Neuronal stem cell (in vitro differentiated cells): ENCODE data around the gene HERC4.

ENCODE experiments used
- DNase-seq: peaks from one replicate; pipeline ENCODE4 v3.0.0-alpha.2; 2013; ENCODE audit warnings: low spot score
- H2AFZ ChIP-seq: one replicate; pipeline ENCODE4 v1.6.1; 2013; ENCODE audit warnings: mild to moderate bottlenecking, low read length, inconsistent platforms
- H2AK5ac ChIP-seq: 2 replicates; pipeline ENCODE4 v1.6.1; 2013; ENCODE audit warnings: low read depth, mild to moderate bottlenecking, inconsistent platforms, low read length, moderate library complexity, mixed read lengths
- H2BK120ac ChIP-seq: 2 replicates; pipeline ENCODE4 v1.6.1; 2013; ENCODE audit warnings: low read depth, mild to moderate bottlenecking, inconsistent platforms, low read length, moderate library complexity, mixed read lengths
- H2BK12ac ChIP-seq: one replicate; pipeline ENCODE4 v1.6.1; 2013; ENCODE audit warnings: low read length, inconsistent platforms
- H2BK15ac ChIP-seq: 2 replicates; pipeline ENCODE4 v1.6.1; 2013; ENCODE audit warnings: mild to moderate bottlenecking, low read length, inconsistent platforms, mixed read lengths
- H2BK5ac ChIP-seq: one replicate; pipeline ENCODE4 v1.6.1; 2013; ENCODE audit warnings: inconsistent platforms, mild to moderate bottlenecking, low read length, moderate library complexity
- H3K14ac ChIP-seq: one replicate; pipeline ENCODE4 v1.6.1; 2013; ENCODE audit warnings: low read length, inconsistent platforms
- H3K18ac ChIP-seq: 2 replicates; pipeline ENCODE4 v1.6.1; 2013; ENCODE audit warnings: low read length, inconsistent platforms
- H3K23ac ChIP-seq: 2 replicates; pipeline ENCODE4 v1.6.1; 2013; ENCODE audit warnings: low read depth, mild to moderate bottlenecking, mixed read lengths, low read length, inconsistent platforms; ENCODE audit not compliant: poor library complexity
- H3K27ac ChIP-seq: replicated peaks from 3 replicates; pipeline ENCODE4 v1.5.1; 2013; ENCODE audit warnings: low read length, inconsistent platforms
- H3K27me3 ChIP-seq, 3 experiments: 2 replicates each; pipeline ENCODE4 v1.6.1; 2013; ENCODE audit warnings: low read length in 3 of 3, mild to moderate bottlenecking in 2 of 3, inconsistent platforms in 1 of 3, low read depth in 1 of 3, mixed read lengths in 1 of 3, moderate library complexity in 1 of 3; ENCODE audit not compliant: control insufficient read depth in 3 of 3, insufficient read depth in 3 of 3
- H3K36me3 ChIP-seq, 2 donors: replicated peaks in 1 of 2; 2 replicates each; pipeline ENCODE4 v1.6.1; 2013; ENCODE audit warnings: low read length in 2 of 2; ENCODE audit not compliant: control insufficient read depth in 2 of 2, insufficient read depth in 2 of 2
- H3K4ac ChIP-seq: 2 replicates; pipeline ENCODE4 v1.6.1; 2013; ENCODE audit warnings: inconsistent platforms, mild to moderate bottlenecking, low read length, moderate library complexity
- H3K4me1 ChIP-seq, 2 donors: 1 replicate in 1 of 2; 2 replicates in 1 of 2; pipeline ENCODE4 v1.6.1; 2013; ENCODE audit warnings: low read length in 2 of 2, low read depth in 1 of 2; ENCODE audit not compliant: control insufficient read depth in 2 of 2, insufficient read depth in 1 of 2
- H3K4me2 ChIP-seq: one replicate; pipeline ENCODE4 v1.6.1; 2013; ENCODE audit warnings: mild to moderate bottlenecking, low read length, inconsistent platforms; ENCODE audit not compliant: insufficient read depth, poor library complexity, severe bottlenecking
- H3K4me3 ChIP-seq, 2 donors: 2 replicates each; pipeline ENCODE4 v1.5.1; 2013; ENCODE audit warnings: low read length in 2 of 2, mild to moderate bottlenecking in 2 of 2, inconsistent platforms in 1 of 2, moderate library complexity in 1 of 2
- H3K79me1 ChIP-seq: one replicate; pipeline ENCODE4 v1.6.1; 2013; ENCODE audit warnings: low read depth, mild to moderate bottlenecking, inconsistent platforms, low read length, moderate library complexity
- H3K9ac ChIP-seq: one replicate; pipeline ENCODE4 v1.6.1; 2013; ENCODE audit warnings: mild to moderate bottlenecking, low read depth, low read length, inconsistent platforms; ENCODE audit not compliant: poor library complexity
- H3K9me3 ChIP-seq, 2 donors: replicated peaks in 1 of 2; 2 replicates each; pipeline versions ENCODE3 to v1.6.1; 2013; ENCODE audit warnings: low read length in 2 of 2, mild to moderate bottlenecking in 2 of 2, inconsistent platforms in 1 of 2, low read depth in 1 of 2, mixed read lengths in 1 of 2, moderate library complexity in 1 of 2; ENCODE audit not compliant: control insufficient read depth in 2 of 2, insufficient read depth in 1 of 2
- H4K8ac ChIP-seq: one replicate; pipeline ENCODE4 v1.6.1; 2013; ENCODE audit warnings: low read depth, mild to moderate bottlenecking, inconsistent platforms, low read length, moderate library complexity
- H4K91ac ChIP-seq: one replicate; pipeline ENCODE4 v1.6.1; 2013; ENCODE audit warnings: low read length, low read depth, mild to moderate bottlenecking, inconsistent platforms; ENCODE audit not compliant: poor library complexity
- WGBS, 2 donors: extraction: QIAGEN DNeasy Blood & Tissue Kit; methylation state at CpG; one replicate each; pipeline ENCODE4 v1.1.7; 2013; ENCODE audit warnings: missing lambda C conversion rate in 2 of 2, mixed read lengths in 1 of 2; ENCODE audit not compliant: insufficient read length in 2 of 2, insufficient replicate concordance in 1 of 2; ENCODE audit errors: extremely low coverage in 2 of 2; 5-methylcytosine and 5-hydroxymethylcytosine counted together

The HERC4 gene

GRCh38 chr10:68092512-68092911 is 17.4 kb upstream of the HERC4 start:
- no peak overlapping the region for H2BK5ac ChIP-seq
- H2BK15ac ChIP-seq, result no peak overlapping the region
- peaks cover 0 to 2% of the 10 kb centered on the region in 2 donors for H3K4me1 ChIP-seq
- no peak overlapping the region for H2AK5ac ChIP-seq
- no peak overlapping the region for H3K27ac ChIP-seq
- H2BK12ac ChIP-seq, result no peak overlapping the region
- no peak overlapping the region for H3K4me2 ChIP-seq
- H3K4me3 ChIP-seq, result no peak overlapping the region
- H3K14ac ChIP-seq, result no peak overlapping the region
- no peak overlapping the region for H3K4ac ChIP-seq
- H3K9me3 ChIP-seq, result no peaks in the 10 kb centered on the region
- H3K9ac ChIP-seq, result no peak overlapping the region
- no peak overlapping the region for H2AFZ ChIP-seq
- peaks cover 0 to 3% (median 0%) of the 10 kb centered on the region in 3 experiments for H3K27me3 ChIP-seq
- no peak overlapping the region for H2BK120ac ChIP-seq
- no peak overlapping the region for H4K91ac ChIP-seq
- H3K18ac ChIP-seq, result no peak overlapping the region
- no CpG with 5 or more reads among the region's 2 CpGs for WGBS, 2 donors
- no peaks in the 10 kb centered on the region for H3K79me1 ChIP-seq
- H3K23ac ChIP-seq, result no peak overlapping the region
- no peak overlapping the region for H4K8ac ChIP-seq
- H3K36me3 ChIP-seq, result no peaks in the 10 kb centered on the region
- DNase-seq, result no peak

- Histone ChIP-seq H4K91ac (no peak overlapping the region), H2AFZ (no peak overlapping the region), H3K4ac (no peak overlapping the region), H3K27ac (no peak overlapping the region), H3K36me3 (no peaks in the 10 kb centered on the region), H3K79me1 (no peaks in the 10 kb centered on the region), H2BK15ac (no peak overlapping the region), H4K8ac (no peak overlapping the region), H2BK12ac (no peak overlapping the region), H3K14ac (no peak overlapping the region), H2AK5ac (no peak overlapping the region), H3K4me3 (no peak overlapping the region), H3K9ac (no peak overlapping the region), H2BK120ac (no peak overlapping the region), H3K9me3 (no peaks in the 10 kb centered on the region), H3K4me2 (no peak overlapping the region), H2BK5ac (no peak overlapping the region), H3K4me1 (no peaks in the 10 kb centered on the region), H3K23ac (no peak overlapping the region), H3K18ac (no peak overlapping the region), H3K27me3 (peaks cover 0 to 3% (median 0%) of the 10 kb centered on the region in 3 experiments)
- WGBS, 2 donors, result no CpG with 5 or more reads among the region's 4 CpGs
- DNase-seq, result no peak
Measured at GRCh38 chr10:68090586-68090985, 15.5 kb upstream of the HERC4 start.

DNA sequence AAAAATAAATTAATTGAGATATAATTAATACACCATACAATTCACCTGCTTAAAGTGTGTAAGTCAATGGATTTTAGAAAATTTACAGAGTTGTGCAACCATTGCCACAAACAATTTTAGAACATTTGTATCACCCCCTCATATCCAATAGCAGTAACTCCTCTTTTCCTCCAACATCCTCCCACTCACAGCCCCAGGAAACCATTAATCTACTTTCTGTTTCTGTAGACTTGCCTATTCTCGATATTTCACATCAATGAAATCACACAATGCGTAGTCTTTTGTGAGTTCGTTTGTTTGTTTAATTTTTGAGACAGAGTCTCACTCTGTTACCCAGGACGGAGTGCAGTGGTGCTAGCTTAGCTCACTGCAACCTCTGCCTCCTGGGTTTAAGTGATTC is 13.7 kb upstream of the HERC4 start:
- H3K23ac ChIP-seq, result no peak overlapping the region
- no peak overlapping the region for H4K91ac ChIP-seq
- peaks cover 0 to 3% (median 0%) of the 10 kb centered on the region in 3 experiments for H3K27me3 ChIP-seq
- no peak overlapping the region for H2BK12ac ChIP-seq
- H3K79me1 ChIP-seq, result no peaks in the 10 kb centered on the region
- H3K36me3 ChIP-seq, result no peaks in the 10 kb centered on the region
- no peak overlapping the region for H2BK5ac ChIP-seq
- H3K18ac ChIP-seq, result no peak overlapping the region
- no peak overlapping the region for H3K4ac ChIP-seq
- no peak overlapping the region for H2AFZ ChIP-seq
- no peak overlapping the region for H2AK5ac ChIP-seq
- H3K27ac ChIP-seq, result no peak overlapping the region
- no peak overlapping the region for H2BK120ac ChIP-seq
- no peaks in the 10 kb centered on the region for H3K4me1 ChIP-seq
- no peak overlapping the region for H3K4me2 ChIP-seq
- no peak overlapping the region for H3K9ac ChIP-seq
- no peak overlapping the region for H4K8ac ChIP-seq
- H3K9me3 ChIP-seq, result no peaks in the 10 kb centered on the region
- DNase-seq, result no peak
- H3K14ac ChIP-seq, result no peak overlapping the region
- no peak overlapping the region for H3K4me3 ChIP-seq
- H2BK15ac ChIP-seq, result no peak overlapping the region
- WGBS, 2 donors, result no CpG with 5 or more reads among the region's 4 CpGs

- no peaks in the 10 kb centered on the region for H3K4me1 ChIP-seq
- H2AFZ ChIP-seq, result no peak overlapping the region
- no peaks in the 10 kb centered on the region for H3K36me3 ChIP-seq
- H3K18ac ChIP-seq, result no peak overlapping the region
- peaks cover 0 to 3% (median 0%) of the 10 kb centered on the region in 3 experiments for H3K27me3 ChIP-seq
- no peak overlapping the region for H2BK120ac ChIP-seq
- WGBS, 2 donors, result no CpG with 5 or more reads among the region's 2 CpGs
- no peaks in the 10 kb centered on the region for H3K79me1 ChIP-seq
- no peak overlapping the region for H3K23ac ChIP-seq
- no peak overlapping the region for H3K9ac ChIP-seq
- no peak for DNase-seq
- H3K4ac ChIP-seq, result no peak overlapping the region
- no peak overlapping the region for H4K91ac ChIP-seq
- no peak overlapping the region for H2BK5ac ChIP-seq
- no peaks in the 10 kb centered on the region for H3K9me3 ChIP-seq
- H2BK12ac ChIP-seq, result no peak overlapping the region
- no peak overlapping the region for H2BK15ac ChIP-seq
- H3K4me2 ChIP-seq, result no peak overlapping the region
- H4K8ac ChIP-seq, result no peak overlapping the region
- no peak overlapping the region for H2AK5ac ChIP-seq
- H3K27ac ChIP-seq, result no peak overlapping the region
- no peak overlapping the region for H3K14ac ChIP-seq
- no peak overlapping the region for H3K4me3 ChIP-seq
Measured at GRCh38 chr10:68087685-68088401, 12.8 kb upstream of the HERC4 start.
